ENCODE data around the gene SRSF10. TPM values are rescaled to one million over a fixed set of nuclear protein-coding genes. Genes with fewer than 3 reads are reported as not detected.

SRSF10 gene
- total and polyA plus RNA-seq, 4 donors, result 99.0 to 124 (median 115) TPM

- no peaks in the 10 kb centered on the region for H3K9me3 ChIP-seq (ENCODE audit: control insufficient read depth, insufficient read depth, low read length)
- peak overlapping the region; percentile 94 for H3K4me3 ChIP-seq (ENCODE audit: low read depth, low read length)
- 0% methylated on average over 10 of the region's 13 CpGs for WGBS (ENCODE audit: insufficient coverage)
- H3K27me3 ChIP-seq (ENCODE audit: control insufficient read depth, insufficient read depth, low read length), result no peaks in the 10 kb centered on the region
- peaks cover 9% of the 10 kb centered on the region for H3K4me1 ChIP-seq (ENCODE audit: control insufficient read depth, insufficient read depth, low read length)
- peak overlapping the region; percentile 98 for H3K27ac ChIP-seq (ENCODE audit: low read depth, low read length)
- DNase-seq (ENCODE audit: low read depth in 4 of 6, low spot score in 6 of 6), result peak in 1 of 6 donors; percentile 36
- peaks cover 3% of the 10 kb centered on the region for H3K36me3 ChIP-seq (ENCODE audit: control insufficient read depth, insufficient read depth, low read length)
These were observed 693 bp downstream of the SRSF10 start for GRCh38 chr1:23979387-23979880.

- Histone ChIP-seq H3K9me3 (ENCODE audit: control insufficient read depth, insufficient read depth, low read length) (no peaks in the 10 kb centered on the region), H3K27me3 (ENCODE audit: control insufficient read depth, insufficient read depth, low read length) (no peaks in the 10 kb centered on the region), H3K4me3 (ENCODE audit: low read depth, low read length) (peak overlapping the region; percentile 94), H3K36me3 (ENCODE audit: control insufficient read depth, insufficient read depth, low read length) (peaks cover 9% of the 10 kb centered on the region), H3K27ac (ENCODE audit: low read depth, low read length) (peak overlapping the region; percentile 98), H3K4me1 (ENCODE audit: control insufficient read depth, insufficient read depth, low read length) (peaks cover 12% of the 10 kb centered on the region)
- no peak for DNase-seq (ENCODE audit: low read depth in 4 of 6, low spot score in 6 of 6)
- no CpG with 5 or more reads among the region's 4 CpGs for WGBS (ENCODE audit: insufficient coverage)
These were observed 1.3 kb downstream of the SRSF10 start for GRCh38 chr1:23978805-23979204.

- Histone ChIP-seq H3K27me3 (ENCODE audit: control insufficient read depth, insufficient read depth, low read length) (no peaks in the 10 kb centered on the region), H3K4me3 (ENCODE audit: low read depth, low read length) (no peak overlapping the region), H3K9me3 (ENCODE audit: control insufficient read depth, insufficient read depth, low read length) (no peaks in the 10 kb centered on the region), H3K36me3 (ENCODE audit: control insufficient read depth, insufficient read depth, low read length) (peaks cover 13% of the 10 kb centered on the region), H3K4me1 (ENCODE audit: control insufficient read depth, insufficient read depth, low read length) (peaks cover 12% of the 10 kb centered on the region), H3K27ac (ENCODE audit: low read depth, low read length) (no peak overlapping the region)
- 82% methylated on average over 1 of the region's 1 CpG for WGBS (ENCODE audit: insufficient coverage)
- no peak for DNase-seq (ENCODE audit: low read depth in 4 of 6, low spot score in 6 of 6)
These were observed 2.3 kb downstream of the SRSF10 start for GRCh38 chr1:23977854-23978191.

- Histone ChIP-seq H3K9me3 (ENCODE audit: control insufficient read depth, insufficient read depth, low read length) (no peaks in the 10 kb centered on the region), H3K27me3 (ENCODE audit: control insufficient read depth, insufficient read depth, low read length) (no peaks in the 10 kb centered on the region), H3K4me3 (ENCODE audit: low read depth, low read length) (no peak overlapping the region), H3K36me3 (ENCODE audit: control insufficient read depth, insufficient read depth, low read length) (peaks cover 18% of the 10 kb centered on the region), H3K27ac (ENCODE audit: low read depth, low read length) (no peak overlapping the region), H3K4me1 (ENCODE audit: control insufficient read depth, insufficient read depth, low read length) (peaks cover 12% of the 10 kb centered on the region)
- 80% methylated on average over 2 of the region's 4 CpGs for WGBS (ENCODE audit: insufficient coverage)
- DNase-seq (ENCODE audit: low read depth in 4 of 6, low spot score in 6 of 6), result no peak
These were observed 2.8 kb downstream of the SRSF10 start for GRCh38 chr1:23977187-23977853.

GRCh38 chr1:23967871-23968270 is 12.3 kb downstream of the SRSF10 start:
- no peak for DNase-seq (ENCODE audit: low read depth in 4 of 6, low spot score in 6 of 6)
- Histone ChIP-seq H3K36me3 (ENCODE audit: control insufficient read depth, insufficient read depth, low read length) (peaks cover 9% of the 10 kb centered on the region), H3K27ac (ENCODE audit: low read depth, low read length) (no peak overlapping the region), H3K27me3 (ENCODE audit: control insufficient read depth, insufficient read depth, low read length) (no peaks in the 10 kb centered on the region), H3K9me3 (ENCODE audit: control insufficient read depth, insufficient read depth, low read length) (no peaks in the 10 kb centered on the region), H3K4me3 (ENCODE audit: low read depth, low read length) (no peak overlapping the region), H3K4me1 (ENCODE audit: control insufficient read depth, insufficient read depth, low read length) (no peaks in the 10 kb centered on the region)
- no CpG with 5 or more reads among the region's 2 CpGs for WGBS (ENCODE audit: insufficient coverage)

GRCh38 chr1:23966973-23967493 is 13.1 kb downstream of the SRSF10 start:
- no peak for DNase-seq (ENCODE audit: low read depth in 4 of 6, low spot score in 6 of 6)
- no peaks in the 10 kb centered on the region for H3K27me3 ChIP-seq (ENCODE audit: control insufficient read depth, insufficient read depth, low read length)
- no peak overlapping the region for H3K27ac ChIP-seq (ENCODE audit: low read depth, low read length)
- H3K9me3 ChIP-seq (ENCODE audit: control insufficient read depth, insufficient read depth, low read length), result no peaks in the 10 kb centered on the region
- peaks cover 2% of the 10 kb centered on the region for H3K36me3 ChIP-seq (ENCODE audit: control insufficient read depth, insufficient read depth, low read length)
- no peaks in the 10 kb centered on the region for H3K4me1 ChIP-seq (ENCODE audit: control insufficient read depth, insufficient read depth, low read length)
- no peak overlapping the region for H3K4me3 ChIP-seq (ENCODE audit: low read depth, low read length)

GRCh38 chr1:23964790-23965740 is 15.1 kb downstream of the SRSF10 start:
- no peak overlapping the region for H3K4me3 ChIP-seq (ENCODE audit: low read depth, low read length)
- H3K36me3 ChIP-seq (ENCODE audit: control insufficient read depth, insufficient read depth, low read length), result no peaks in the 10 kb centered on the region
- H3K27me3 ChIP-seq (ENCODE audit: control insufficient read depth, insufficient read depth, low read length), result no peaks in the 10 kb centered on the region
- WGBS (ENCODE audit: insufficient coverage), result no CpG with 5 or more reads among the region's 5 CpGs
- DNase-seq (ENCODE audit: low read depth in 4 of 6, low spot score in 6 of 6), result no peak
- H3K27ac ChIP-seq (ENCODE audit: low read depth, low read length), result no peak overlapping the region
- H3K9me3 ChIP-seq (ENCODE audit: control insufficient read depth, insufficient read depth, low read length), result no peaks in the 10 kb centered on the region
- H3K4me1 ChIP-seq (ENCODE audit: control insufficient read depth, insufficient read depth, low read length), result no peaks in the 10 kb centered on the region

GRCh38 chr1:23964235-23964668 is 15.9 kb downstream of the SRSF10 start:
- no peaks in the 10 kb centered on the region for H3K27me3 ChIP-seq (ENCODE audit: control insufficient read depth, insufficient read depth, low read length)
- no CpG with 5 or more reads among the region's 3 CpGs for WGBS (ENCODE audit: insufficient coverage)
- no peak for DNase-seq (ENCODE audit: low read depth in 4 of 6, low spot score in 6 of 6)
- H3K4me1 ChIP-seq (ENCODE audit: control insufficient read depth, insufficient read depth, low read length), result no peaks in the 10 kb centered on the region
- H3K27ac ChIP-seq (ENCODE audit: low read depth, low read length), result no peak overlapping the region
- H3K9me3 ChIP-seq (ENCODE audit: control insufficient read depth, insufficient read depth, low read length), result no peaks in the 10 kb centered on the region
- no peaks in the 10 kb centered on the region for H3K36me3 ChIP-seq (ENCODE audit: control insufficient read depth, insufficient read depth, low read length)
- no peak overlapping the region for H3K4me3 ChIP-seq (ENCODE audit: low read depth, low read length)

- WGBS (ENCODE audit: insufficient coverage), result no CpG with 5 or more reads among the region's 1 CpG
- H3K27me3 ChIP-seq (ENCODE audit: control insufficient read depth, insufficient read depth, low read length), result no peaks in the 10 kb centered on the region
- no peaks in the 10 kb centered on the region for H3K9me3 ChIP-seq (ENCODE audit: control insufficient read depth, insufficient read depth, low read length)
- no peaks in the 10 kb centered on the region for H3K36me3 ChIP-seq (ENCODE audit: control insufficient read depth, insufficient read depth, low read length)
- DNase-seq (ENCODE audit: low read depth in 4 of 6, low spot score in 6 of 6), result no peak
- H3K27ac ChIP-seq (ENCODE audit: low read depth, low read length), result no peak overlapping the region
- peaks cover 4% of the 10 kb centered on the region for H3K4me1 ChIP-seq (ENCODE audit: control insufficient read depth, insufficient read depth, low read length)
- H3K4me3 ChIP-seq (ENCODE audit: low read depth, low read length), result no peak overlapping the region
These were observed 16.4 kb downstream of the SRSF10 start for GRCh38 chr1:23963617-23964234.
